HL-60 (cell line): ENCODE data around the gene OVCH2.

Source experiments
- DNase-seq, 2 experiments: peaks; one replicate each; pipeline ENCODE4 v3.0.0-alpha.2; 2010 to 2020; ENCODE audit warnings: low read depth in 1 of 2, low spot score in 1 of 2
- H3K27ac ChIP-seq: fragments of 250-450 bp; sonication (Bioruptor Pico); replicated peaks from 2 replicates; pipeline ENCODE4 v1.5.1; 2020; ENCODE audit warnings: mild to moderate bottlenecking, moderate library complexity
- H3K27me3 ChIP-seq: fragments of 250-450 bp; sonication (Bioruptor Pico); 2 replicates; pipeline ENCODE4 v1.5.1; 2021; ENCODE audit warnings: mild to moderate bottlenecking, moderate library complexity; ENCODE audit not compliant: insufficient read depth, poor library complexity, severe bottlenecking
- H3K4me3 ChIP-seq: replicated peaks from 2 replicates; pipeline ENCODE4 v1.5.1; 2011; ENCODE audit warnings: mild to moderate bottlenecking, control low read depth, low read length; ENCODE audit not compliant: insufficient read depth
- GABPA ChIP-seq: IDR thresholded peaks from 2 replicates; pipeline ENCODE4 v1.6.1; 2012; ENCODE audit warnings: low read depth
- POLR2AphosphoS5 ChIP-seq: IDR thresholded peaks from 2 replicates; pipeline ENCODE4 v1.6.1; 2012; ENCODE audit warnings: low read depth
- SPI1 ChIP-seq: IDR thresholded peaks from 2 replicates; pipeline ENCODE4 v1.6.1; 2012; ENCODE audit warnings: low read depth, mild to moderate bottlenecking, borderline replicate concordance
- TF ChIP-seq, protein P1 (sequence below): IDR thresholded peaks from 2 replicates; pipeline ENCODE4 v1.6.1; 2012; ENCODE audit warnings: low read depth; ENCODE audit not compliant: insufficient replicate concordance
- TF ChIP-seq, protein P2 (sequence below): IDR thresholded peaks from one replicate; pipeline ENCODE4 v1.5.1; 2011; ENCODE audit warnings: low read length, control low read depth, inconsistent platforms; ENCODE audit not compliant: insufficient read depth

OVCH2 gene

DNA sequence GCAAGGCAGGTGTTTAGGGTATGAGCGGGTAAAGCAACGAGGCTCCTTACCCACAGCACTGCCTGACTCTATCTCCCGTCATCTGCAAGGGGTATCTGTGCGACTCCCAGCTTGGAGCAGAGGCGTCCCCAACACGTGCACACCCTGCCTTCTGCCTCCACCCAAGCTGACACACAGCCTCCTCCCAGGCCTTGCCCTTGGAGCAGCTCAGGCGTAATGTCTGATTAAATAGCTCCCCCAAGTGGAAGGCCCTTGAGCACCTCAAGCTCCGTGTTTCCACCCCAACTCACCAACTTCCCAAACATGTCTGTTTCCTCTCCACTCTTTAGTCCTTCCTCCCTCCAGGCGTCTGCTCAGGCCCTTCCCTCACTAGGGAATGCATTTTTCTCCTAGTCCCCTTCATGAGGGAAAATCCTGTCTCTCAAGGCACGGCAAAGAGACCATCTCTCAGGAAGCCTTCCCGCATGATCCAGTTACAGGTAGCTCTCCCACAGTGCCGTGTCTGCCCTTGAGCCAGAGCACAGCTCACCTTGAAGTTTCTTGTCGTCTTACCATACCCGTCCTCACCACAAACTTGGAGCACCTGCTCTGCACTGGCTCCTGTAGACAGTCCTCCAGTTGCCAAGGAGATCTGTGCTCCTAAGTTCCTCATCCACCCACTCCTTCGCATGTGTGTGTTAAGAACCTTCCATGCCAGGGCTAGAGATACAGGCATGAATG lies 48.8 kb downstream of the OVCH2 start:
- Histone ChIP-seq H3K27ac (no peak overlapping the region), H3K4me3 (no peak overlapping the region), H3K27me3 (no peaks in the 10 kb centered on the region)
- peak; percentile 36 to 67 for DNase-seq
- TF ChIP-seq, protein P1, sequence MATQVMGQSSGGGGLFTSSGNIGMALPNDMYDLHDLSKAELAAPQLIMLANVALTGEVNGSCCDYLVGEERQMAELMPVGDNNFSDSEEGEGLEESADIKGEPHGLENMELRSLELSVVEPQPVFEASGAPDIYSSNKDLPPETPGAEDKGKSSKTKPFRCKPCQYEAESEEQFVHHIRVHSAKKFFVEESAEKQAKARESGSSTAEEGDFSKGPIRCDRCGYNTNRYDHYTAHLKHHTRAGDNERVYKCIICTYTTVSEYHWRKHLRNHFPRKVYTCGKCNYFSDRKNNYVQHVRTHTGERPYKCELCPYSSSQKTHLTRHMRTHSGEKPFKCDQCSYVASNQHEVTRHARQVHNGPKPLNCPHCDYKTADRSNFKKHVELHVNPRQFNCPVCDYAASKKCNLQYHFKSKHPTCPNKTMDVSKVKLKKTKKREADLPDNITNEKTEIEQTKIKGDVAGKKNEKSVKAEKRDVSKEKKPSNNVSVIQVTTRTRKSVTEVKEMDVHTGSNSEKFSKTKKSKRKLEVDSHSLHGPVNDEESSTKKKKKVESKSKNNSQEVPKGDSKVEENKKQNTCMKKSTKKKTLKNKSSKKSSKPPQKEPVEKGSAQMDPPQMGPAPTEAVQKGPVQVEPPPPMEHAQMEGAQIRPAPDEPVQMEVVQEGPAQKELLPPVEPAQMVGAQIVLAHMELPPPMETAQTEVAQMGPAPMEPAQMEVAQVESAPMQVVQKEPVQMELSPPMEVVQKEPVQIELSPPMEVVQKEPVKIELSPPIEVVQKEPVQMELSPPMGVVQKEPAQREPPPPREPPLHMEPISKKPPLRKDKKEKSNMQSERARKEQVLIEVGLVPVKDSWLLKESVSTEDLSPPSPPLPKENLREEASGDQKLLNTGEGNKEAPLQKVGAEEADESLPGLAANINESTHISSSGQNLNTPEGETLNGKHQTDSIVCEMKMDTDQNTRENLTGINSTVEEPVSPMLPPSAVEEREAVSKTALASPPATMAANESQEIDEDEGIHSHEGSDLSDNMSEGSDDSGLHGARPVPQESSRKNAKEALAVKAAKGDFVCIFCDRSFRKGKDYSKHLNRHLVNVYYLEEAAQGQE: no peak
- TF ChIP-seq, protein P2, sequence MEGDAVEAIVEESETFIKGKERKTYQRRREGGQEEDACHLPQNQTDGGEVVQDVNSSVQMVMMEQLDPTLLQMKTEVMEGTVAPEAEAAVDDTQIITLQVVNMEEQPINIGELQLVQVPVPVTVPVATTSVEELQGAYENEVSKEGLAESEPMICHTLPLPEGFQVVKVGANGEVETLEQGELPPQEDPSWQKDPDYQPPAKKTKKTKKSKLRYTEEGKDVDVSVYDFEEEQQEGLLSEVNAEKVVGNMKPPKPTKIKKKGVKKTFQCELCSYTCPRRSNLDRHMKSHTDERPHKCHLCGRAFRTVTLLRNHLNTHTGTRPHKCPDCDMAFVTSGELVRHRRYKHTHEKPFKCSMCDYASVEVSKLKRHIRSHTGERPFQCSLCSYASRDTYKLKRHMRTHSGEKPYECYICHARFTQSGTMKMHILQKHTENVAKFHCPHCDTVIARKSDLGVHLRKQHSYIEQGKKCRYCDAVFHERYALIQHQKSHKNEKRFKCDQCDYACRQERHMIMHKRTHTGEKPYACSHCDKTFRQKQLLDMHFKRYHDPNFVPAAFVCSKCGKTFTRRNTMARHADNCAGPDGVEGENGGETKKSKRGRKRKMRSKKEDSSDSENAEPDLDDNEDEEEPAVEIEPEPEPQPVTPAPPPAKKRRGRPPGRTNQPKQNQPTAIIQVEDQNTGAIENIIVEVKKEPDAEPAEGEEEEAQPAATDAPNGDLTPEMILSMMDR: peak; percentile 72

DNA sequence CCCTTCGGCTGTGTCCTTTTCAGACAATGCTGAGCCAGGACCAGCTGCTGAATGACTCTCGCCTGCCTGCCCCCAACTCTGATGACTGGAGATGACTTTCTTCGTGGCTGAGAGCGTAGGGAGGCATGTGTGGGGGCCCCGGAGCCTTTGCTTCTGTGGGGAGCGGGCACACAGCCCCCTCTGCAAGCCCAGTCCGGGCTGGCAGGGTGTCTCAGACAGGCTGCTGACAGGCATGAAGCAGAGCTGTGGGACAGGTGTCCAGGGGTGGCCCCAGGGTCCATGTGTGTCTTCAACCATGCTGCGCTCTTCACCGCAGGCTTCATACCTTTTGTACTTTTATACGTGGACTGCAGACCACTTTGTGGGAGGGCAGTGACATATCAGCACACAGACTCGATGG lies 49.6 kb downstream of the OVCH2 start:
- Histone ChIP-seq H3K4me3 (no peak overlapping the region), H3K27ac (no peak overlapping the region), H3K27me3 (no peaks in the 10 kb centered on the region)
- DNase-seq: no peak
- TF ChIP-seq, protein P1: no peak

DNA sequence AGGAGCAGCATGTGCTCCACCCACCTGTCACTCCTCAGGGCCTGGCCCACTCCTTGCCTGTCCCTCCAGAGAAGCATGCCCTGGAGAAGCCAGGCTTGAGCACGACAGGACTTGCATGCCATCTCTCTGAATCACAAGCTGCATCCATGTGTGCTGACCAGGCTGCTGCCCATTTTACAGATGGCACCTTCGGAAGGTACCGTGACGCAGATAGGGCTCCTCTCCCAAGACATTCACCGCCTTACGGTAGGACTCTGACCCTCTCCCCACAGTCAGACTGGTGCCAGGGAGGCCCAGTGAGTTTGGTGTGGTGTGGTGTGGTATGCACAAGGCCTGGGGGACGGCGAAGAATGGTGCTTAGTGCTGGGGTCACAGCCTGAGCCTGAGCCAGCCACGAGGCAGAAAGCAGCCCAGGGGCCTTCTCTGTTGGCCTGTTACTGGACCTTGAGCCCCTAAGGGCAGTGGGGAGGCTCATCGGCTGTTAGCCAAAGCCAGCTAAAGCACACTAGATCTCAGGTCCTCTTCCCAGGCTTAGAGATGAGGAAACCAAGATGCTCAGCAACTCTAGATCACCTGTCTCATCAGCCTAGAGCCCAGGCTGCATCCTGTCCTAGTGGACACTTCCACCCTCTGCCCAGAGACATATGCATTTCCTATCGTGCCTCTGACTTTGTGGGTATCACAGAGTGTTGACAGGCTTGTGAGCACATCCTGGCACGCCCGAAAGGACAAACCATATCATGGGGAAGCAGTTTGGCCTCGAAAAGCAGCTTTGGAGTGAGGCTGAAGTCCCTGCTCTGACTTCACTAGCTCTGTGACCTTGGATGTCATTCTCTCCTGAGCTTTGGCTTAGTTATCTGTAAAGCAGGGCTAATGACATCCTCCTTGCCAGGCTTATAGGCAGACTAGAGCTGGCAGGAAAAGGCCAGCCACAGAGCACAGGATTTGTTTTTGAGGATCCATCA lies 50.7 kb downstream of the OVCH2 start:
- TF ChIP-seq POLR2AphosphoS5: no peak
- TF ChIP-seq GABPA: no peak
- TF ChIP-seq SPI1: no peak
- TF ChIP-seq, protein P1: no peak
- TF ChIP-seq, protein P2: no peak
- no peak for DNase-seq
- Histone ChIP-seq H3K27ac (no peak overlapping the region), H3K27me3 (no peaks in the 10 kb centered on the region), H3K4me3 (no peak overlapping the region)
